H9 (cell line): ENCODE measurements around the gene FNDC3B. TPM values are rescaled to one million over a fixed set of nuclear protein-coding genes. Genes with fewer than 3 reads are reported as not detected.

Source experiments
- DNase-seq: peaks from one replicate; pipeline ENCODE4 v3.0.0-alpha.2; 2017
- H2AFZ ChIP-seq: one replicate; pipeline ENCODE4 v1.6.1; 2013; ENCODE audit warnings: mild to moderate bottlenecking, low read length, control low read depth, moderate library complexity
- H2AK5ac ChIP-seq: 2 replicates; pipeline ENCODE4 v1.6.1; 2013; ENCODE audit warnings: low read length, control low read depth, mixed read lengths; ENCODE audit not compliant: insufficient read length
- H2BK120ac ChIP-seq: one replicate; pipeline ENCODE4 v1.6.1; 2013; ENCODE audit warnings: low read depth, mild to moderate bottlenecking, low read length, control low read depth, inconsistent platforms; ENCODE audit not compliant: poor library complexity, severe bottlenecking
- H2BK12ac ChIP-seq: 2 replicates; pipeline ENCODE4 v1.6.1; 2013; ENCODE audit warnings: low read length, control low read depth, mixed read lengths, low read depth; ENCODE audit not compliant: insufficient read length
- H2BK15ac ChIP-seq: 2 replicates; pipeline ENCODE4 v1.6.1; 2013; ENCODE audit warnings: low read depth, low read length, control low read depth
- H2BK20ac ChIP-seq: one replicate; pipeline ENCODE4 v1.6.1; 2013; ENCODE audit warnings: low read depth, mild to moderate bottlenecking, low read length, control low read depth, inconsistent platforms; ENCODE audit not compliant: poor library complexity, severe bottlenecking
- H2BK5ac ChIP-seq: 2 replicates; pipeline ENCODE4 v1.6.1; 2013; ENCODE audit warnings: low read length, control low read depth, mixed read lengths; ENCODE audit not compliant: insufficient read length
- H3K14ac ChIP-seq: 2 replicates; pipeline ENCODE4 v1.6.1; 2013; ENCODE audit warnings: low read length, control low read depth; ENCODE audit not compliant: insufficient read depth
- H3K18ac ChIP-seq: 2 replicates; pipeline ENCODE4 v1.6.1; 2013; ENCODE audit warnings: low read depth, mild to moderate bottlenecking, mixed read lengths, low read length, control low read depth; ENCODE audit not compliant: insufficient read length
- H3K23ac ChIP-seq: 2 replicates; pipeline ENCODE4 v1.6.1; 2013; ENCODE audit warnings: low read length, control low read depth, mixed read lengths, low read depth; ENCODE audit not compliant: insufficient read length
- H3K23me2 ChIP-seq: 2 replicates; pipeline ENCODE4 v1.6.1; 2013; ENCODE audit warnings: low read depth, mild to moderate bottlenecking, mixed read lengths, low read length, control low read depth; ENCODE audit not compliant: insufficient read length, poor library complexity, severe bottlenecking
- H3K27ac ChIP-seq: 2 replicates; pipeline ENCODE4 v1.5.1; 2013; ENCODE audit warnings: low read length, control low read depth, mixed read lengths, low read depth; ENCODE audit not compliant: insufficient read length
- H3K27me3 ChIP-seq: 2 replicates; pipeline ENCODE4 v1.6.1; 2013; ENCODE audit warnings: low read length, control low read depth, inconsistent platforms; ENCODE audit not compliant: insufficient read depth
- H3K4ac ChIP-seq: 2 replicates; pipeline ENCODE4 v1.6.1; 2013; ENCODE audit warnings: low read depth, mild to moderate bottlenecking, control low read depth, inconsistent platforms, low read length, moderate library complexity
- H3K4me1 ChIP-seq: 2 replicates; pipeline ENCODE4 v1.6.1; 2013; ENCODE audit warnings: low read length, control low read depth, inconsistent platforms; ENCODE audit not compliant: insufficient read depth
- H3K4me2 ChIP-seq: 2 replicates; pipeline ENCODE4 v1.6.1; 2013; ENCODE audit warnings: low read length, control low read depth, mixed read lengths; ENCODE audit not compliant: insufficient read length, insufficient read depth
- H3K56ac ChIP-seq: 2 replicates; pipeline ENCODE4 v1.6.1; 2013; ENCODE audit warnings: low read depth, mild to moderate bottlenecking, mixed read lengths, low read length, control low read depth; ENCODE audit not compliant: insufficient read length
- H3K79me1 ChIP-seq: 2 replicates; pipeline ENCODE4 v1.6.1; 2013; ENCODE audit warnings: low read depth, mild to moderate bottlenecking, moderate library complexity, low read length, control low read depth, inconsistent platforms; ENCODE audit not compliant: insufficient read depth, poor library complexity, severe bottlenecking
- H3K79me2 ChIP-seq: 2 replicates; pipeline ENCODE4 v1.6.1; 2013; ENCODE audit warnings: low read length, control low read depth, inconsistent platforms; ENCODE audit not compliant: insufficient read depth
- H3K9ac ChIP-seq: 2 replicates; pipeline ENCODE4 v1.6.1; 2013; ENCODE audit warnings: low read length, control low read depth, mixed read lengths; ENCODE audit not compliant: insufficient read length; ENCODE audit errors: extremely low read depth
- H3K9me3 ChIP-seq: one replicate; pipeline ENCODE4 v1.6.1; 2013; ENCODE audit warnings: low read depth, low read length, inconsistent platforms; ENCODE audit not compliant: control insufficient read depth
- H3T11ph ChIP-seq: one replicate; pipeline ENCODE4 v1.6.1; 2013; ENCODE audit warnings: mild to moderate bottlenecking, low read length, control low read depth, inconsistent platforms
- H4K20me1 ChIP-seq: one replicate; pipeline ENCODE4 v1.6.1; 2013; ENCODE audit not compliant: control insufficient read depth, insufficient read length, insufficient read depth
- H4K5ac ChIP-seq: 2 replicates; pipeline ENCODE4 v1.6.1; 2013; ENCODE audit warnings: low read depth, mild to moderate bottlenecking, mixed read lengths, low read length, control low read depth; ENCODE audit not compliant: insufficient read length
- H4K8ac ChIP-seq: replicated peaks from 2 replicates; pipeline ENCODE4 v1.6.1; 2013; ENCODE audit warnings: low read length, control low read depth, mixed read lengths, low read depth; ENCODE audit not compliant: insufficient read length
- H4K91ac ChIP-seq: 2 replicates; pipeline ENCODE4 v1.6.1; 2013; ENCODE audit warnings: low read depth, mild to moderate bottlenecking, moderate library complexity, mixed read lengths, low read length, control low read depth; ENCODE audit not compliant: insufficient read length
- H3K27ac Mint-ChIP-seq, 3 experiments: 2 replicates in 2 of 3; 3 replicates in 1 of 3; pipeline ENCODE4 v1.8.0; 2020 to 2021; ENCODE audit warnings: mixed read lengths in 3 of 3, mild to moderate bottlenecking in 1 of 3, moderate library complexity in 1 of 3
- H3K27me3 Mint-ChIP-seq: 2 replicates; pipeline ENCODE4 v1.8.0; 2021; ENCODE audit warnings: low read depth, mild to moderate bottlenecking, moderate library complexity, mixed read lengths
- H3K36me3 Mint-ChIP-seq, 3 experiments: 2 replicates in 2 of 3; 3 replicates in 1 of 3; pipeline ENCODE4 v1.8.0; 2020 to 2021; ENCODE audit warnings: low read depth in 3 of 3, mixed read lengths in 3 of 3; ENCODE audit not compliant: insufficient read depth in 1 of 3
- H3K4me1 Mint-ChIP-seq, 2 experiments: 2 replicates each; pipeline ENCODE4 v1.8.0; 2020; ENCODE audit warnings: mixed read lengths in 2 of 2
- H3K4me3 Mint-ChIP-seq, 2 experiments: 2 replicates in 1 of 2; 3 replicates in 1 of 2; pipeline ENCODE4 v1.8.0; 2020 to 2021; ENCODE audit warnings: mild to moderate bottlenecking in 2 of 2, mixed read lengths in 2 of 2, moderate library complexity in 1 of 2
- H3K9me3 Mint-ChIP-seq, 2 experiments: 2 replicates in 1 of 2; 3 replicates in 1 of 2; pipeline ENCODE4 v1.8.0; 2020; ENCODE audit warnings: mild to moderate bottlenecking in 2 of 2, mixed read lengths in 2 of 2, moderate library complexity in 1 of 2
- WGBS: extraction: QIAGEN DNeasy Blood & Tissue Kit; methylation state at CpG from one replicate; pipeline ENCODE4 v1.1.7; 2013; ENCODE audit warnings: missing lambda C conversion rate, low lambda C conversion rate, mixed read lengths; ENCODE audit not compliant: insufficient read length; ENCODE audit errors: extremely low coverage; 5-methylcytosine and 5-hydroxymethylcytosine counted together
- total RNA-seq: library from RNA; stranded (reverse); gene quantifications from 2 replicates; pipeline ENCODE4 v1.2.1, GENCODE V29; 2021
- TF ChIP-seq, protein P1 (sequence below): fragments of 200-600 bp; sonication (generic); conservative IDR thresholded peaks from 3 replicates; pipeline ENCODE4 v1.8.0; 2021; ENCODE audit warnings: antibody characterized with exemption, mild to moderate bottlenecking

Gene FNDC3B
- total RNA-seq, 1 experiment from 2014 or later: 43.8 TPM

DNA sequence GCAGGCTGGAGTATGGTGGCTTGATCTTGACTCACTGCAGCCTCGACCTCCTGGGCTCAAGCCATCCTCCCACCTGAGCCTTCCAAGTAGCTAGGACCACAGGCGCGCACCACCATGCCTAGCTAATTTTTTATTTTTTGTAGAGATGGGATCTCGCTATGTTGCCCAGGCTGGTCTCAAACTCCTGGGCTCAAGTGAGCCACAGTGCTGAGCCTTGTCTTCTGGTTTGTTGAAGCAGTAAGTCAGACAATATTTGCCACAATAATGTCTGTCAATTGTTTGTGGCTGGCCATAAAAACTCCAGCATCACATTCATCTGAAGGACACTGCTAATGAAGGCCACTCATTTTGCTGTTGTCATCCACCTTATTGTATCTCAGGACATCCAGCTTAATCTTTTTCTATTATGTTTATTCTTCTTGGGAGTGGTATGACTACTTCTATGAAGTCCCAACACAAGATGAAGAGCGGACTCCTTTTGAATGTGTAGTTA, 185.9 kb downstream of the FNDC3B start:
- Histone ChIP-seq H2BK15ac (no peak overlapping the region), H2BK120ac (no peak overlapping the region), H3K4me1 (peaks cover 9% of the 10 kb centered on the region; the same call in 1 of the 2 replicates), H3K79me2 (peaks cover 7% of the 10 kb centered on the region; the same call in 1 of the 2 replicates), H3K4me2 (no peak overlapping the region), H2BK20ac (no peak overlapping the region), H4K5ac (no peak overlapping the region), H2AFZ (no peak overlapping the region), H3K79me1 (no peaks in the 10 kb centered on the region), H3K9me3 (no peaks in the 10 kb centered on the region), H3K27ac (no peak overlapping the region), H2BK12ac (no peak overlapping the region), H3K56ac (no peak overlapping the region), H4K8ac (no peak overlapping the region), H2BK5ac (no peak overlapping the region), H3K14ac (no peak overlapping the region), H3K4ac (no peak overlapping the region), H3T11ph (no peak overlapping the region), H3K23ac (no peak overlapping the region), H3K27me3 (no peaks in the 10 kb centered on the region), H3K9ac (no peak overlapping the region), H4K20me1 (no peaks in the 10 kb centered on the region), H4K91ac (no peak overlapping the region), H3K23me2 (no peaks in the 10 kb centered on the region), H3K18ac (no peak overlapping the region), H2AK5ac (no peak overlapping the region)
- TF ChIP-seq, protein P1, sequence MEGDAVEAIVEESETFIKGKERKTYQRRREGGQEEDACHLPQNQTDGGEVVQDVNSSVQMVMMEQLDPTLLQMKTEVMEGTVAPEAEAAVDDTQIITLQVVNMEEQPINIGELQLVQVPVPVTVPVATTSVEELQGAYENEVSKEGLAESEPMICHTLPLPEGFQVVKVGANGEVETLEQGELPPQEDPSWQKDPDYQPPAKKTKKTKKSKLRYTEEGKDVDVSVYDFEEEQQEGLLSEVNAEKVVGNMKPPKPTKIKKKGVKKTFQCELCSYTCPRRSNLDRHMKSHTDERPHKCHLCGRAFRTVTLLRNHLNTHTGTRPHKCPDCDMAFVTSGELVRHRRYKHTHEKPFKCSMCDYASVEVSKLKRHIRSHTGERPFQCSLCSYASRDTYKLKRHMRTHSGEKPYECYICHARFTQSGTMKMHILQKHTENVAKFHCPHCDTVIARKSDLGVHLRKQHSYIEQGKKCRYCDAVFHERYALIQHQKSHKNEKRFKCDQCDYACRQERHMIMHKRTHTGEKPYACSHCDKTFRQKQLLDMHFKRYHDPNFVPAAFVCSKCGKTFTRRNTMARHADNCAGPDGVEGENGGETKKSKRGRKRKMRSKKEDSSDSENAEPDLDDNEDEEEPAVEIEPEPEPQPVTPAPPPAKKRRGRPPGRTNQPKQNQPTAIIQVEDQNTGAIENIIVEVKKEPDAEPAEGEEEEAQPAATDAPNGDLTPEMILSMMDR: no peak
- Mint-ChIP-seq H3K27ac (no peak overlapping the region), H3K4me3 (no peak overlapping the region), H3K4me1 (peaks cover 46 to 49% of the 10 kb centered on the region in 2 experiments), H3K9me3 (no peaks in the 10 kb centered on the region), H3K36me3 (peaks cover 3 to 6% (median 5%) of the 10 kb centered on the region in 3 experiments; a peak in 5 of 7 replicates), H3K27me3 (no peaks in the 10 kb centered on the region)
- no peak for DNase-seq
- WGBS: no CpG with 5 or more reads among the region's 5 CpGs
